Measurements from ENCODE around the gene TP73.
A peak's percentile ranks its signal among the peaks of the same experiment; 100 is the strongest.

TP73 gene

GRCh38 chr1:3634059-3634800 is 18.1 kb upstream of the TP73 start:
- no peak for DNase-seq

GRCh38 chr1:3636080-3636479 is 16.2 kb upstream of the TP73 start:
- DNase-seq = no peak

- no peak for DNase-seq
Measured at GRCh38 chr1:3636531-3636930, 15.8 kb upstream of the TP73 start.

- no peak for DNase-seq
Measured at GRCh38 chr1:3638027-3638426, 14.3 kb upstream of the TP73 start.

- no peak for DNase-seq
Measured at GRCh38 chr1:3638676-3639075, 13.6 kb upstream of the TP73 start.

GRCh38 chr1:3639397-3639911 is 12.9 kb upstream of the TP73 start:
- DNase-seq = no peak

GRCh38 chr1:3640121-3640837 is 12.0 kb upstream of the TP73 start:
- no peak for DNase-seq

- no peak for DNase-seq
Measured at GRCh38 chr1:3641046-3641760, 11.1 kb upstream of the TP73 start.

GRCh38 chr1:3641816-3642215 is 10.5 kb upstream of the TP73 start:
- no peak for DNase-seq

- no peak for DNase-seq
Measured at GRCh38 chr1:3642919-3643675, 9.2 kb upstream of the TP73 start.

- DNase-seq = no peak
Measured at GRCh38 chr1:3644273-3644672, 8.0 kb upstream of the TP73 start.

- no peak for DNase-seq
Measured at GRCh38 chr1:3645247-3645646, 7.1 kb upstream of the TP73 start.

GRCh38 chr1:3645666-3646355 is 6.5 kb upstream of the TP73 start:
- no peak for DNase-seq

GRCh38 chr1:3646596-3646995 is 5.7 kb upstream of the TP73 start:
- no peak for DNase-seq

- peak; percentile 96 to 98 for DNase-seq
Measured at GRCh38 chr1:3649342-3650247, 2.7 kb upstream of the TP73 start, which contains the start of gene WRAP73. Gene WRAP73, minus strand, starts transcription at chr1:3650103. Its CDS starts 104 bp downstream, at chr1:3649999.

GRCh38 chr1:3650248-3651025 is 1.9 kb upstream of the TP73 start:
- DNase-seq = no peak

- DNase-seq = no peak
Measured at GRCh38 chr1:3651026-3651929, 1.0 kb upstream of the TP73 start.

- no peak for DNase-seq
Measured at GRCh38 chr1:3652548-3653285, 401 bp downstream of the TP73 start.
